SK-N-MC (cell line): ENCODE measurements around the gene GALP.

ENCODE experiments used
- EZH2 ChIP-seq: fragments of 200-600 bp; sonication (generic); IDR thresholded peaks from one replicate; pipeline ENCODE4 v1.6.1; 2017; ENCODE audit warnings: antibody characterized with exemption
- POLR2AphosphoS5 ChIP-seq: IDR thresholded peaks from 2 replicates; pipeline ENCODE4 v1.6.1; 2012; ENCODE audit warnings: mild to moderate bottlenecking, low read depth, low read length, borderline replicate concordance

DNA sequence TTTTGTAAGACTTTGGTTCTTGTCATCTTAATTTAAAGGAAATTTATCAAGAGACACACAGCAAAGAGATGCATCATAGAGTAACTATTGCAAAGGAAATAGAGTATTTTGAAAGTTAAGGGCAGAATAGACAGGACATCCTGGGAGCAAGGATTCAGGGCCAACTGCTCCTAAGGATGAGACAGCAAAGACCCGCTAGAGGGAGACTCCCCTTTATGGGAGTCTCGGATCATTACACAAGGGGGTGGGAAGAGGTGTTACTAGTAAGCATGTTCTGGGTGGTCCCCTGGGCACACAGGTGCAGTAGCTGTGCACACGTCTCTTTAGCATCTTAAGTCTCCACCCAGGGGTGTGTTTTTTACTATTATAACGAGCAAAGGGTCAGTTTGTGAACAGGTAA is 35.9 kb downstream of the GALP start:
- TF ChIP-seq EZH2 (no peak), POLR2AphosphoS5 (no peak)
